ENCODE results near the gene CEMIP. TPM values are rescaled to one million over a fixed set of nuclear protein-coding genes. Genes with fewer than 3 reads are reported as not detected.

CEMIP gene
- total RNA-seq, 1 donor from 2014 or later: not detected

Small RNAs within 50 kb of the gene (microRNA-seq; reads per million reads assigned to microRNA genes)
- gene MIR4514 (ENCODE audit: borderline number of aligned reads): not detected
- gene MIR549A (ENCODE audit: borderline number of aligned reads): not detected

Other genes starting within 250 kb of the CEMIP start
- gene ABHD17C, start 84.1 kb upstream of the CEMIP start, total RNA-seq: 7.5 TPM
- 14.4 TPM for gene MESD, start 210.4 kb downstream of the CEMIP start, total RNA-seq
- gene TLNRD1, start 221.6 kb downstream of the CEMIP start, total RNA-seq: 6.4 TPM

Measured in left ventricle myocardium superior (tissue), 1 donor.